DND-41 (cell line): ENCODE data around the gene RPRD1A.

Experiments used
- EZH2 ChIP-seq: IDR thresholded peaks from 3 replicates; pipeline ENCODE4 v1.6.1; 2012; ENCODE audit warnings: borderline replicate concordance, low read depth, mild to moderate bottlenecking, moderate library complexity, low read length, inconsistent platforms; ENCODE audit not compliant: severe bottlenecking
- TF ChIP-seq, protein P1 (sequence below): IDR thresholded peaks from 2 replicates; pipeline ENCODE4 v1.5.1; 2012; ENCODE audit warnings: borderline replicate concordance, low read length, moderate library complexity, mild to moderate bottlenecking; ENCODE audit not compliant: poor library complexity, severe bottlenecking; ENCODE audit errors: extremely low read depth

GRCh38 chr18:36114251-36114650, 46.9 kb upstream of the RPRD1A start:
- TF ChIP-seq, protein P1, sequence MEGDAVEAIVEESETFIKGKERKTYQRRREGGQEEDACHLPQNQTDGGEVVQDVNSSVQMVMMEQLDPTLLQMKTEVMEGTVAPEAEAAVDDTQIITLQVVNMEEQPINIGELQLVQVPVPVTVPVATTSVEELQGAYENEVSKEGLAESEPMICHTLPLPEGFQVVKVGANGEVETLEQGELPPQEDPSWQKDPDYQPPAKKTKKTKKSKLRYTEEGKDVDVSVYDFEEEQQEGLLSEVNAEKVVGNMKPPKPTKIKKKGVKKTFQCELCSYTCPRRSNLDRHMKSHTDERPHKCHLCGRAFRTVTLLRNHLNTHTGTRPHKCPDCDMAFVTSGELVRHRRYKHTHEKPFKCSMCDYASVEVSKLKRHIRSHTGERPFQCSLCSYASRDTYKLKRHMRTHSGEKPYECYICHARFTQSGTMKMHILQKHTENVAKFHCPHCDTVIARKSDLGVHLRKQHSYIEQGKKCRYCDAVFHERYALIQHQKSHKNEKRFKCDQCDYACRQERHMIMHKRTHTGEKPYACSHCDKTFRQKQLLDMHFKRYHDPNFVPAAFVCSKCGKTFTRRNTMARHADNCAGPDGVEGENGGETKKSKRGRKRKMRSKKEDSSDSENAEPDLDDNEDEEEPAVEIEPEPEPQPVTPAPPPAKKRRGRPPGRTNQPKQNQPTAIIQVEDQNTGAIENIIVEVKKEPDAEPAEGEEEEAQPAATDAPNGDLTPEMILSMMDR: no peak
- TF ChIP-seq EZH2: no peak
